Measurements from ENCODE around the gene PDZD2. TPM values are rescaled to one million over a fixed set of nuclear protein-coding genes. Genes with fewer than 3 reads are reported as not detected.
"Not testable (repeated sequence)": the region's sequence is repeated elsewhere in the genome, so short reads cannot be mapped to it uniquely, and the experiment has no call there.

PDZD2 gene
- total RNA-seq, 8 experiments from 2014 or later = 1.6 to 6.9 (median 3.2) TPM

DNA sequence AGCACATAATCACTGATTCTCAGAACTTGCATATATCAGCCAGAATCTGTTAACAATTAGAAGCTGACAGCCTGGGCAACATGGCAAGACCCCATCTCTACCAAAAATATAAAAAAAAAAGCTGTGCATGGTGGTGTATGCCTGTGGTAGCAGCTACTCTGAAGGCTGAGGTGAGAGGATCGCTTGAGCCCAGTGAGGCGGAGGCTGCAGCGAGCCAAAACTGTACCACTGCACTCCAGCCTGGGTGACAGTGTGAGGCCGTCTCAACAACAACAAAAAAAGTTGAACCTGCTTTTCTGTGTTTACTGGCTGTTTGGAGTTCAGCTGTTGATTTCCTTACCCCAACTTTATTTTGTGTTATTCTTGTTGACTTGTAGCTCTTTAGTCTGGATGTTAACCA lies 468.4 kb downstream of the PDZD2 start:
- 83 to 100% (median 97%) methylated on average over 1 to 4 of the region's 4 CpGs; no CpG with 5 or more reads in 5 of the 10 experiments for WGBS, 10 experiments
- ATAC-seq (replicated peaks in 6 of 8) = no peak
- in situ Hi-C loops (cut with MboI; ENCODE audit: low pct_unique_long_range_greater_than_20kb in 2 of 9, low sequenced_read_pairs in 9 of 9, unreplicated experiment in 9 of 9) = no loop called here
- H3K4me1 ChIP-seq (replicated peaks in 1 of 2) = no peaks in the 10 kb centered on the region
- H3K4me3 ChIP-seq = no peak overlapping the region
- no peak overlapping the region for H3K27ac ChIP-seq

DNA sequence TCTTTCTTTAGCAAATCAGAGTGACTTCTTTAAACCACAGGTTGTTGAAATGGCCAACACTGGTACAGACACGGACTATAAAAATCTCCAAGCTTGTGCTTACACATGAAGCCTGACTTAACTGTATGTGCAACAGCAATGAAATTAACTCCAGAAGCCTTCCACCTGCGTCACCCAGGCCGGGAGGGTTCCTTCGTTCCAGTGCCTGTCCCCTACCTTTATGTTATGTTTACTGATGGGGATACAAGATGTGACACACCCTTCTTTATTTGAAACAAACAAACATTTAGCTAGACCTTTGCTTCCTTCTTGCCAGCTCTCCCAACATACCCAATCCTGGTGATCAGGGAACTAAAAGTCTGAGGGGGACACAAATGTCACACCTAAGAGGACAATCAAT lies 469.2 kb downstream of the PDZD2 start:
- in situ Hi-C loops (cut with MboI; ENCODE audit: low pct_unique_long_range_greater_than_20kb in 2 of 9, low sequenced_read_pairs in 9 of 9, unreplicated experiment in 9 of 9) = no loop called here
- Histone ChIP-seq H3K4me1 (replicated peaks in 1 of 2) (no peaks in the 10 kb centered on the region), H3K4me3 (no peak overlapping the region), H3K27ac (no peak overlapping the region)
- ATAC-seq (replicated peaks in 6 of 8) = no peak
- WGBS, 10 experiments = 86 to 100% (median 96%) methylated on average over 1 to 4 of the region's 4 CpGs

DNA sequence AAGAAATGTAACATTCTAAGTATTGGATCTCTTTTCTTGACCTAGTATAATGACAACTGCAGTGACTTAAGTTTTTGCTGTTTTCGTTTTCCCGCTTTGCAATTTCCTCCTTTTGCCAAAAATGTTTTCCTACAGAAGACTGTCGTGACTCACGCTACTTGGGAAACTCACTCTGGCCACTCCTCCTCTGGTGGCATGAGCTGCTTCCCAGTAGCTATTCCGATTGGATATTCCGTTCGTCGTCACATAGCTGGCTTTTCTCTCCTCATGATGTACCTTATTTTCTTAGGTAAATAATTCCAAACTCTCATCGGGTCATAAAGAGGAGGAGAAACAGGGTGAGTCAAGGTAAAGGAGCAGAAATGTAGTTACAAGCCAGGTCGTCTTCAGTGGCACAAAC lies 470.3 kb downstream of the PDZD2 start:
- 37 to 100% (median 93%) methylated on average over 1 to 10 of the region's 10 CpGs; no CpG with 5 or more reads in 1 of the 10 experiments for WGBS, 10 experiments
- in situ Hi-C loops (cut with MboI; ENCODE audit: low pct_unique_long_range_greater_than_20kb in 2 of 9, low sequenced_read_pairs in 9 of 9, unreplicated experiment in 9 of 9) = no loop called here
- Histone ChIP-seq H3K4me3 (no peak overlapping the region), H3K27ac (no peak overlapping the region), H3K4me1 (replicated peaks in 1 of 2) (no peaks in the 10 kb centered on the region)
- ATAC-seq (replicated peaks in 6 of 8) = peak in 1 of 8 experiments; percentile 62

DNA sequence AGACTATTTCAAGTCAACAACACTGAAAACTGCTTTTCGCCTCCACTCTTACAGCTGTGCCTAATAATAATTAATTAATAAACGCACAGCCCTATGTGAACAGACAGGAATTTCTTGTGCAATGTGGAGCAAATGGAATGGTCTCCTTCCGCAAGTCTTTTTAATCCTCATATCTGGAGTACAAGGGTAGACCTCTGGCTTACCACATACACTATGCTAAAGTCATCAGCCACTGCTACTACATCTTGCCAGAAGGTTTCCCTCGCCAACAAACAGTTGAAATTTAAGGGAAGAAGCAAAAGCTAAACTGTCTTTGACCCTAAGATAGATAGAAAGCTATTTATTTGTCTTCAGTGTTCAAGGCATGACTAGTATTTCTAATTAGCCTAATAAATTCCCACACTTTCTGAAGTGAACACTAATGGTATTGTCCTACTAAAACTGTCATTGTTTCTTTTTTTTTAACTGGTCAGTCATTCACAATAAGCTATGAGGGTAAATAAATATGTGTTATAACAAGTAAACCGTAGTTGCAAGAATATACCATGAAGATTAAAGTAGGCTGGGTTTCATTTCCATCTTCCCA lies 471.3 kb downstream of the PDZD2 start:
- no peak overlapping the region for H3K4me3 ChIP-seq
- WGBS, 10 experiments = 50 to 100% (median 90%) methylated on average over 1 to 5 of the region's 5 CpGs

DNA sequence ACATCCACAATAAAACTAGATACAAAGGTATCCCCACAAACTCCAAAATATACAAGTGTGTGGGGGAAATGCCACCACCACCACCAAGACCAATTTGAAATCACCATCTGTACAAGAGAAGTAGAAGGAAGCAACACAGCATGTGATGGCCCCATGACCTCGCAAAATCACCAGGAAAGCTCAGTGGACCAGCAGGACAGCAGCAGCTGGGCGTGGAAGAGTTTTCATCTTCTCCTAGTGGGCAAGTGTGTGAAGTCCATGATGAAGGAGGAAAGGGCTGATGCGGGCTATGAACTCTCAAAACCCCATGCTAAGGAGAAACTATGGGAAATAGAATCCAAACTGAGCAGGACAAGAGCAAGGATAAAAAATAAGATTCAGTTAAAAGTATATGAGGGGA lies 477.1 kb downstream of the PDZD2 start:
- WGBS, 10 experiments = 73 to 100% (median 100%) methylated on average over 1 to 3 of the region's 3 CpGs
- Histone ChIP-seq H3K4me1 (replicated peaks in 1 of 2) (no peaks in the 10 kb centered on the region), H3K4me3 (no peak overlapping the region), H3K27ac (no peak overlapping the region)
- ATAC-seq (replicated peaks in 6 of 8) = peak in 3 of 8 experiments; percentile 27 to 67 (median 50)
- in situ Hi-C loops (cut with MboI; ENCODE audit: low pct_unique_long_range_greater_than_20kb in 2 of 9, low sequenced_read_pairs in 9 of 9, unreplicated experiment in 9 of 9) = no loop called here

More for the DNA sequence above, 471.3 kb downstream of the PDZD2 start:
- ATAC-seq (replicated peaks in 6 of 8) = no peak
- in situ Hi-C loops (cut with MboI; ENCODE audit: low pct_unique_long_range_greater_than_20kb in 2 of 9, low sequenced_read_pairs in 9 of 9, unreplicated experiment in 9 of 9) = no loop called here
- H3K27ac ChIP-seq = no peak overlapping the region
- H3K4me1 ChIP-seq (replicated peaks in 1 of 2) = no peaks in the 10 kb centered on the region

DNA sequence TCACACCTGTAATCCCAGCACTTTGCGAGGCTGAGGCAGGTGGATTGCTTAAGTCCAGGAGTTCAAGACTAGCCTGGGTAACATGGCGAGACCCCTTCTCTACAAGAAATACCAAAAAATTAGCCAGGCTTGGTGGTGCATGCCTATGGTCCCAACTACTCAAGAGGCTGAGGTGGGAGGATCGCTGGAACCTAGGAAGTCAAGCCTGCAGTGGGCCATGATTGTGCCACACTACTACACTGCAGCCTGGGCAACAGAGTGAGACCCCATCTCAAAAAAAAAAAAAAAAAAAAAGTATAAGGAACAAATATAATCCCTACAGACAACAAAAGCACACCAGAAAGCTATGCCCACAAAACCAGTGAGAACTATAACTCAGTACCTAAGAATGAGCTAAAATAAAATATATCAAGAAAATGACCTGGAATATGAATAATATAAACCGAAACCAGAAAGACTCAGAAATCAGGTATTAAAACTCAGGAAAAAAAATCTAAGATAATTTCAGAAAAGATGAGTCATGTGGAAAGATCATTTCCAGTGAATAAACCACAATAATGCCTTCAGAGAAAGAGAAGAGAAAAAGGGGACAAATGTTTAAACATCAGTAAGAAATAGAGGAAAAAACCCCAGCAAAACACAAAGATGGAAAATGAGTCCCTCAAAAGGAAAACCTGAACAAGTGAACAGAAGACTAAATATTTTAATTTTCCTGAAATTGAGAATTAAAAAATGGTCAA lies 477.8 kb downstream of the PDZD2 start:
- ATAC-seq (replicated peaks in 6 of 8) = no peak
- H3K4me1 ChIP-seq (replicated peaks in 1 of 2) = no peaks in the 10 kb centered on the region
- no peak overlapping the region for H3K27ac ChIP-seq
- WGBS, 10 experiments = 64 to 100% (median 96%) methylated on average over 1 to 4 of the region's 4 CpGs; no CpG with 5 or more reads in 1 of the 10 experiments
- H3K4me3 ChIP-seq = no peak overlapping the region
- in situ Hi-C loops (cut with MboI; ENCODE audit: low pct_unique_long_range_greater_than_20kb in 2 of 9, low sequenced_read_pairs in 9 of 9, unreplicated experiment in 9 of 9) = no loop called here

DNA sequence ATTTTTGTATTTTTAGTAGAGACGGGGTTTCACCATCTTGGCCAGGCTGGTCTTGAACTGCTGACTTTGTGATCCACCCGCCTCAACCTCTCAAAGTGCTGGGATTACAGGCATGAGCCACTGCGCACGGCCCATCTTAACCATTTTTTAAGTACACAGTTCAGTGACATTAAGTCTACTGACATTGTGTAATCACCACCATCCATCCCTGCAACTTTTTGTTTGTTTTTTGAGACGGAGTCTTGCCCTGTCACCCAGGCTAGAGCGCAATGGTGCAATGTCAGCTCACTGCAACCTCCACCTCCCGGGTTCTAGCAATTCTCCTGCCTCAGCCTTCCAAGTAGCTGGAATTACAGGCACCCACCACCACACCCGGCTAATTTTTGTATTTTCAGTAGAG lies 480.0 kb downstream of the PDZD2 start:
- in situ Hi-C loops (cut with MboI; ENCODE audit: low pct_unique_long_range_greater_than_20kb in 2 of 9, low sequenced_read_pairs in 9 of 9, unreplicated experiment in 9 of 9); ATAC-seq (replicated peaks in 6 of 8); H3K4me1 ChIP-seq (replicated peaks in 1 of 2); H3K27ac ChIP-seq; H3K4me3 ChIP-seq: not testable (repeated sequence)
- 90 to 100% (median 95%) methylated on average over 1 to 6 of the region's 8 CpGs; no CpG with 5 or more reads in 3 of the 10 experiments for WGBS, 10 experiments

DNA sequence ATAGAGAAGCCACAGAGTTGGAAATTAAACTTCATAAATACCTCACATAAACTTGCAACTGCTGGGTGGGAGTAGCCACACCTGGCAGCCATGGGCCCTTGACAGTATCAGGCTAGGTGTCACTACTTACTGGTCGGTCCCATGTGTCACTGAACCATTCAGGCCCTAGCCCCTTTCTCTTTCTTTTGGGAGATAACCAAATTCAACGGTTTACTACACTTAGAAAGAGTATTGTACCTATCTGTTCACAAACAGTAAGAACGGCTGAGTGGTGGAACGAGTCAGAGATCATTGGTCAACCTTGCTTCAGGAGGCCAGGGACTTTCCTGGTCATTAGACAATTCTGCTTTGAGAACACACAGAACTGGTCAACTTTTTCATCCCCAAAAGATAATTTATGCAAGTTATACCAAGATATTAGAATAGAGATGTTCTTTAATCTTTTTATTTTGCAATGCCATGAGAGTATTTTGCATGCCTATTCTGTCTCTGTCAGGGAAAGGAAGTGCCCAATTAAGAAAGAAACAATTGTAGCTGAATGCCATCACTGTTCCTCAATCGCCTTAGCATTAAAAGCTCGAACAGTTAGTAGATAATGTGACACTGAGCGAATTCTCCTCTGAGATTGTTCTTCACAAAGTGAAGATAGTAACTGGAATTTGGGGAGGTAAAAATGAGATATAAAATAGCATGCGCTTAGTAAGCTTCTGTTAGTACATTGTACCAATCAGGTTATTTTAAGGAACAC lies 484.3 kb downstream of the PDZD2 start:
- Histone ChIP-seq H3K4me3 (no peak overlapping the region), H3K27ac (no peak overlapping the region), H3K4me1 (replicated peaks in 1 of 2) (no peaks in the 10 kb centered on the region)
- 88 to 100% (median 96%) methylated on average over 1 to 8 of the region's 8 CpGs for WGBS, 10 experiments
- no peak for ATAC-seq (replicated peaks in 6 of 8)
- in situ Hi-C loops (cut with MboI; ENCODE audit: low pct_unique_long_range_greater_than_20kb in 2 of 9, low sequenced_read_pairs in 9 of 9, unreplicated experiment in 9 of 9) = no loop called here

DNA sequence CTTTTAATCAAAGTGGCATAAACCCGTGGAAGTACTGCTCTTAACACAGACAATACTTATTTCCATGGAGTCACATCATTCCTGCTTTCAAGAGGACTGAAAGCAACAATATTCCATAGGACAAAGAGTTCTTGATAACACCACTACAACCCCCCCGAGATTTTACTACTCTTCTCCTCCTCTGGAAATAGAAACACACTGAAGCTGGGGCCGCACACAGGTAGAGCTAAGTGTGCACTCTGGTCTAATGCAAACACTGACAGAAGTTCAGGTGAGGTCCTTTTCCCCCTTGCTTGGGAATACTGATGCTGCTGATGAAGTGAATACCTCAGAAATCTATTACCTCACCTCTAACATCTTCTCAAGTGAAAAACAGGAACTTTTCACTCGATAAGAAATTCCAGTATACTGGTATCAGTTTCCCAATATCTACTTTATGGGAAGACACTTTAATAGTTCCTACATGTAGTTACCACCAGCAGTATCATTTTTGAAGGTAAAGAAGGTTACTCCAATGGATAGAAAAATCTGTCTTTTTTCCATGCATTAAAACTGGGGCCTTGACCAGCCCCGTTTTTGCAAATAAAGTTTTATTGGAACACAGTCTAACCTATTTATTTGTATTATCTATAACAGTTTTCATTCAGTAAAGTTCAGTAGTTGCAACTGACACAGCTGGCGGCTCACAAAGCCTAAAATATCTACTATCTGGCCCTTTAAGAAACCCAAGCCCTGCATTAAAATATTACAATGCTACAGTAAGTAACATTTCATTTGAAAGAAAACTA lies 485.2 kb downstream of the PDZD2 start:
- no peak for ATAC-seq (replicated peaks in 6 of 8)
- in situ Hi-C loops (cut with MboI; ENCODE audit: low pct_unique_long_range_greater_than_20kb in 2 of 9, low sequenced_read_pairs in 9 of 9, unreplicated experiment in 9 of 9) = no loop called here
- no peaks in the 10 kb centered on the region for H3K4me1 ChIP-seq (replicated peaks in 1 of 2)
- WGBS, 10 experiments = 80 to 96% (median 91%) methylated on average over 1 to 6 of the region's 6 CpGs; no CpG with 5 or more reads in 1 of the 10 experiments
- H3K4me3 ChIP-seq = no peak overlapping the region
- no peak overlapping the region for H3K27ac ChIP-seq

DNA sequence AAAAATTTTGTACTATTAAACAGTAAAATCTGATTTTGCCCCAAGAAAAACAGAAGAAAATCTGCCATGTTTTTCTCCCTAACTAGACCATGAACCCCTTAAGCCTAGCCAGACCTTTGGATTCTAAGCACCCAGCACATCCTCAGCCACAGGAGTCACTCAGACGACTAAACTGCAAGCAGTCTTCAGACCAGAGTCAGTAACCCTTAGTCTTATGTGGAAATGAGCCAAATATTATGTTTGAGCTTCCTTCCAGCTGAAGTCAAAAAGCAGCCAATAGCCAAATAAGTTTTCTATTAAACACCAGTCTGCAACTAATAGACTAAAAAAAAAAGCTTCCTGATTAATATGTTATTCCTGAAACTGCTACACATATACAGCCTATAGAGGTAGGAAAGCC lies 487.8 kb downstream of the PDZD2 start:
- Histone ChIP-seq H3K4me3 (no peak overlapping the region), H3K27ac (no peak overlapping the region), H3K4me1 (replicated peaks in 1 of 2) (no peaks in the 10 kb centered on the region)
- ATAC-seq (replicated peaks in 6 of 8) = no peak
- in situ Hi-C loops (cut with MboI; ENCODE audit: low pct_unique_long_range_greater_than_20kb in 2 of 9, low sequenced_read_pairs in 9 of 9, unreplicated experiment in 9 of 9) = no loop called here
- WGBS, 10 experiments = 33 to 100% (median 57%) methylated on average over 1 of the region's 1 CpG; no CpG with 5 or more reads in 5 of the 10 experiments

DNA sequence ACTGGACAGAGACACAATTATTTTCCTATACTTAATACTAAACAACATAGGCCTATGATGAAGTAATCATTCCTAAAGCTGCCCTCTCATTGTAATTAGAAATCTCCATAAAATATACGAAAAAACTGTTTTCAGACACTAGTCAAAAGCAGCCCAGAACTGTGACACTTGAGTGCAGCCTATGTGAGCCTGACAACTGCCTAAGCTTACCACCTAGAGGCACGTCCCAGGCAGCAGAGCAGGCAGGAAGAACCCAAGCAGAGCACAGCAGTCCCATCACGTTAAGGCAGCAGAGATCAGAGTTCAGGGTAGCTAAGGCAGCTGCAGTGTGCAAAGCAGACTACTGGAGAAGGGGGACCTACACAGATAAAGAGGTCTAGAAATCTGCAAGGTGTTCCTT lies 488.8 kb downstream of the PDZD2 start:
- Histone ChIP-seq H3K4me1 (replicated peaks in 1 of 2) (no peaks in the 10 kb centered on the region), H3K4me3 (no peak overlapping the region), H3K27ac (no peak overlapping the region)
- peak in 2 of 8 experiments; percentile 57 to 73 for ATAC-seq (replicated peaks in 6 of 8)
- in situ Hi-C loops (cut with MboI; ENCODE audit: low pct_unique_long_range_greater_than_20kb in 2 of 9, low sequenced_read_pairs in 9 of 9, unreplicated experiment in 9 of 9) = no loop called here
- WGBS, 10 experiments = 60 to 100% (median 82%) methylated on average over 1 to 3 of the region's 3 CpGs; no CpG with 5 or more reads in 4 of the 10 experiments

DNA sequence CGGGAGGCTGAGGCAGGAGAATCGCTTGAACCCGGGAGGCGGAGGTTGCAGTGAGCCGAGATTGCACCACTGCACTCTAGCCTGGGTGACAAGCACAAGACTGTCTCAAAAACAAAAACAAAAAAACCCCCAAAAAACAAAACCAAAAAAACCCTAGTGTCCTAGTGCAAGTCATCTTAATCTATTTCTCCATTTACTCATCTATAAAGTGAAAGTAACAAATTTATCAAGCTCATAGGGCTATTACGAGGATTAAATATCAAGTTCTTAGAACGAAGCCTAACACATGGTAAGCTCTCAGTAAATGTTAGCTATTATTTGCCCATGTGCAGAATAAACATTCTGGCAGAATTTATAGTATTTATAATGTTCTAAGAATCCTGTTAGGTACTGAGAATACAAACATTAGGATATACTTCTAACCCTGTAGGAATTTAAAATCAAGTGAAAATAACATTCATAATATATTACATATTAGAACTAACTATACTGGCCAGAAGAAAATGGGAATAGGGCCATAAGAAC lies 490.2 kb downstream of the PDZD2 start:
- ATAC-seq (replicated peaks in 6 of 8) = no peak
- no peak overlapping the region for H3K4me3 ChIP-seq
- H3K27ac ChIP-seq = no peak overlapping the region
- in situ Hi-C loops (cut with MboI; ENCODE audit: low pct_unique_long_range_greater_than_20kb in 2 of 9, low sequenced_read_pairs in 9 of 9, unreplicated experiment in 9 of 9) = no loop called here
- H3K4me1 ChIP-seq (replicated peaks in 1 of 2) = no peaks in the 10 kb centered on the region
- WGBS, 10 experiments = 78 to 100% (median 96%) methylated on average over 2 to 7 of the region's 7 CpGs; no CpG with 5 or more reads in 2 of the 10 experiments

All from motor neuron (in vitro differentiated cells).